Pons (tissue), 1 donor: ENCODE data around the gene THAP11.

Source experiments
- DNase-seq: peaks from one replicate; pipeline ENCODE4 v3.0.0-alpha.2; 2016; ENCODE audit warnings: low spot score

Gene THAP11

GRCh38 chr16:67841816-67842508 lies at the start of gene THAP11:
THAP11 (plus strand) TSS chr16:67842320; CDS start chr16:67842555, 235 bp downstream.
- peak; percentile 96 for DNase-seq

DNA sequence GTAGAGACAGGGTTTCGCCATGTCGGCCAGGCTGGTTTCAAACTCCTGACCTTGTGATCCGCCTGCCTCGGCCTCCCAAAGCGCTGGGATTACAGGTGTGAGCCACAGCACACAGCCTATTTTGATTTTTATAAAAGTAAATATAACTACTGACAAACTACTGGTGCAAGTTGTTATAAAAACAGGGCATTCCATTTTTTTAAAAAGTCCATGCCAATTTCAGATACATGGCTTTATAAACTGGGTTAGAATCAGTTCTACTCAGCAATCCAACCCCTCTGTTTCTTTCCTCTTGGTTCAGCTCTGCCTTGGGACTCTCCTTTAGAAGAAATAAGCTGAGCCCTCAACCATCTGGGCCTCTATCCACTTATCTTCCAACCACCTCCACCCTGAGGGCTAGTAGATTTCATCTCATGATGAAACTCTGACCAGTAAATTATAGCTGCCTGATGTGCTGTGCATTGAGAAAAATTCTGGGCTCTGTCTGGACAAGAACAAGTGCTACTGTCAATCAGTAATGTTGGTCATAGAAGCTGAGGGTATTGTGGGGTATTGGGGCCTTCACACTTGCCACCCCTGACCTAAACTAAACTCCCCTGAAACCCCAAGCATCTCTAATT lies 45.9 kb upstream of the THAP11 start:
- no peak for DNase-seq

GRCh38 chr16:67800338-67800926 lies 41.7 kb upstream of the THAP11 start:
- DNase-seq: no peak

DNA sequence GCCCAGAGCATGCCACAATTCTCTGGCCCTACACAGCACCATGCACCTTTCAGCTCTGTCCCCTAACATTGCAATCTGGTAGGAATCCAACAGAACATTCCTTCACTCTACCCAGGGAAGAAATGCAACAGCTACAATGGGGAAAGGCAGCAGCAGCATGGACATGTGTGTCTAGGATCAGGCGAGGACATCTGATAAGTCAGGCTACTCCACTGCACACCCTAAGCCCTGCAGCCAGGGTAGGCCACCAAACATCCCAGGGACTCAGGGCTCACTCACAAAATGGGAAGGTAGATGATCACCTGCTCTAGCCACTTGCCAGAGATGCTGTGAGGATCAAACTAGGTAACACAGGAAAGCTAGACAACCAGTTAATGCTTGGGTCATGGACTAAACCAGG lies 40.9 kb upstream of the THAP11 start:
- no peak for DNase-seq

- DNase-seq: no peak
These were observed 40.2 kb upstream of the THAP11 start for GRCh38 chr16:67801883-67802282.

- no peak for DNase-seq
These were observed 38.2 kb upstream of the THAP11 start for GRCh38 chr16:67803894-67804293.

- no peak for DNase-seq
These were observed 37.1 kb upstream of the THAP11 start for GRCh38 chr16:67804853-67805542.

GRCh38 chr16:67805718-67806427 lies 36.2 kb upstream of the THAP11 start:
- DNase-seq: no peak

- peak; percentile 100 for DNase-seq
These were observed 35.5 kb upstream of the THAP11 start, which contains the start of the genes RANBP10 and TSNAXIP1 for GRCh38 chr16:67806428-67807147. RANBP10 (minus strand) TSS chr16:67806560; CDS start chr16:67806536, 24 bp downstream. TSNAXIP1 (plus strand) TSS chr16:67806889; CDS start chr16:67807150, 261 bp downstream.

- no peak for DNase-seq
These were observed 34.9 kb upstream of the THAP11 start for GRCh38 chr16:67807148-67807682.

GRCh38 chr16:67811899-67812298 lies 30.2 kb upstream of the THAP11 start:
- no peak for DNase-seq

DNA sequence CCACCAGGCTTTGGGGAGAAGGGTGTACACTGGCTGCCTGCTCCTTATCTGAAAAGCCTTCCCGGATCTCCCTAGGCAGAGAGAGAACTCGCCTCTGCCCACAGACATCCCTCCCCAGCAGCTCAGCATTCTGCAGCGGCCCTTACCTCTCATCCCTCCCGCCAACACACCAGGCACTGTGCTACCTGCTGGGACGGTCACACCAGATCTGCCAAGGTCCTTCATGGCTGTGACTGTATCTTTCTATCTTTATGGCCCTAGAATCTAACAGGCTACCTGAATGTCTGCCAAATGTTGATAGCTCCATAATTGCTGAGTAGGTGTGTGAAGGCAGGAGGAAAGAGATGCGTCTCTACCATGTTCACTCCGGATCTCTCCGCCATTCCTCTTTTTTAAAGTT lies 27.6 kb upstream of the THAP11 start:
- DNase-seq: no peak

DNA sequence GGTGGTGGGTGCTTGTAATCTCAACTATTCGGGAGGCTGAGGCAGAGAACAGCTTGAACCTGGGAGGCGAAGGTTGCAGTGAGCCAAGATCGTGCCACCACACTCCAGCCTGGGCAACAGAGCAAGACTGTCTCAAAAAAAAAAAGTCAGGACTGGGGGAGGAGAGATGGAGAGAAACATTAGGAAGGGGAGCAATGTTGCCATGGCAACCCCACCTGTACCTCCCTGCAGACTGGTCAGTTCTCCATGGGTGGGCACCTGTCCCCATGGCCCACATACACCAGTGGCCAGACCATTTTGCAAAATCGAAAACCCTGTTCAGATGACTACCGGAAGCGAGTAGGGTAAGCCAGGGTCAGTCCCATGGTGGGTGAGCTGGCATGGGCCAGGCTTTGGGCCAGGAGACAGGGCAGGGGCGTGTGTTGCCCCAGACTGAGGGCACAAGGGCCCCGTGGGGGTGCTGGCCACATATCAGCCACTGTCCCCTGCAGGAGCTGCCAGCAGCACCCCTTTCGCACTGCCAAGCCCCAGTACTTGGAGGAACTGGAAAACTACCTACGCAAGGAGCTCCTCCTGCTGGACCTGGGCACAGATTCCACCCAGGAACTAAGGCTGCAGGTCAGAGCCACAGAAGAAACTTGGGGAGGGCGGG lies 21.4 kb upstream of the THAP11 start:
- no peak for DNase-seq

- no peak for DNase-seq
These were observed 19.6 kb upstream of the THAP11 start for GRCh38 chr16:67822511-67822910.

DNA sequence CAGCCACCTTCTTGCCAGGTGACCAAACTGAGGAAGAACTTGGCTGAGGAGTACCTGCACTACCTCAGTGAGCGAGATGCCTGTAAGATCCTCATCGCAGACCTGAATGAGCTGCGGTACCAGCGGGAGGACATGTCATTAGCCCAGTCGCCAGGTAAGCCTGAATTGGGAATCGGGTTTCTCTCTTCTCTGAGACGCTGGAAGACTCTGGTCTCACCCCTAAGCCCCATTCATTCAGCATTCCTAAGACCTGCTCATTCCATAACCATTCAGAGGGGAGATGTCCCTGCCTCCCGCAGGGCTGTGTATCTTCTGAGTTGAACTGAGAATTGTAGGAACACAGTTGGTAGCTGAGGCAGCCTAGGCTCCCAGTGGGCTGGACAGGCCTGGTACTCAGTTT lies 17.0 kb upstream of the THAP11 start:
- no peak for DNase-seq

- no peak for DNase-seq
These were observed 16.2 kb upstream of the THAP11 start for GRCh38 chr16:67825906-67826305.

DNA sequence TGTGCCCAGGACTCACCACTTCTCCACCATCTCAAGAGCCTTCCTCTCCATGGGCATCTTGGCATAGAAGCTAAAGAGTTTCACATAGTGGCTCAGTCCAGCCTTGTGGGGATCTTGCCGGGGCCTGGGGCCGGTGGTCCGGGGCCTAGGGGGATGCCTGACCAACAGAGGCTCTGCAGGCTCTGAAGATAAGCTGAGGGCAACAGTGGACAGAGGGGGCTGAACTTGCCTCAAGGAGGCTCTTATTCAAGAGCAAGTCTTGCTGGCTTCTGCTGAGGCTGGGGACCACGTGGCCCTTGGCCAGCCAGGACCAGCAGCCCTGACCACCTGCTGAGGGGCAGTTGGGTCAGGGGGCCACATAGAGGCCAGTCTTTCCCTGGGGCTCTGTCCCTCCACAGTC lies 13.5 kb upstream of the THAP11 start:
- DNase-seq: no peak

- no peak for DNase-seq
These were observed 9.1 kb upstream of the THAP11 start for GRCh38 chr16:67833030-67833414.

DNA sequence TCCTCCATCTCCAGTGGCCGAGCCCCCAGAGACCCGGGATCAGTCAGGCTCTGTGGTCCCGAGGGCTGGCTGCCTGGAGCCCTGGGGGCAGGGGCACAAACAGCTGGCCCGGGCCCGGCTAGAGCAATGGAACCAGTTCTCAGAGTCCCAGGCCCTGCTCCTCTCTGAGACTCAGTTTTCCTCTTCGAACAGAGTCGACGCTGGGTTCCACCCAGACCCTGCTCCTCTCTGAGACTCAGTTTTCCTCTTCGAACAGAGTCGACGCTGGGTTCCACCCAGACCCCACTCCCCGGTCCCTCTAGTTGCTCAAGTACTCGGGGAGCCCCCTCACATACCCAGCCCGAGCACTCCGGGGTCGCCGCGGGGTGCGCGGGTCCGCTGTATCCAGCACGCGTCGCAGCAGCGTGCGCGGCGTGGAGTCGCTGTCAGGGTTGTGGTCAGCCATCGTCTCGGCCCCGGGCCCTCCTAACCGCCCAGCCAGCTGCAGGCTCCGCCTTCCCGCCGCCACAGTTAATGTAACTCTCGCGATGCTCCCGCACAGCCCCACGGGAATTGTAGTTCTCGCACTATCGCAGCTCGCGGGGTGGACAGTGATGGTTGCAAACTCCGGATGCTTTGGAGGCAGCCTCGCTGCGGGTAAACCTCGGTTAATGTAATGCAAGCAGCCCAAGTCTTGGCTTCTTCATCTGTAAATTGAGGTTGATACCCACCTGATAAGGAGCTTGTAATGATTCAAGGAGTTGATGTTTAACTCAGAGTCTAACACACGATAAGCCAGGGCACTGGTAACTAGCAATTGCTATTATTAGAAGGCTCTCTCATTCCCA lies 8.5 kb upstream of the THAP11 start:
- peak; percentile 88 for DNase-seq

DNA sequence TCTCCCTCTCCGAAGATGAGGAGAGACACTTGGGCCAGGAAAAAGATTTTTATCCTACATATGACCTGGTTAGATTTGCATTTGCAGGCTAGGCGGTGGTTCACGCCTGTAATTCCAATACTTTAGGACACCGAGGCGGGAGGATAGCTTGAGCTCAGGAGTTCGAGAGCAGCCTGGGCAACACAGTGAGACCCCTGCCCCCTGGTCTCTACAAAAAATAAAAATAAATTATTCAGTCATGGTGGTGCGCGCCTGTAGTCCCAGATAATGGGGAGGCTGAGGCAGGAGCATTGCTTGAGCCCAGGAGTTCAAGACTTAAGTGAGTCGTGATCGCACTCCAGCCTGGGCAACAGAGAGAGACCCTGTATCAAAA lies 7.9 kb upstream of the THAP11 start:
- no peak for DNase-seq
